Measurements from ENCODE around the gene MLLT6.

Gene MLLT6

GRCh38 chr17:38704606-38705522, at the start of gene MLLT6:
Gene MLLT6, plus strand, starts transcription at chr17:38705273. Its CDS starts 360 bp downstream, at chr17:38705633.
- FAIRE-seq: no peak

GRCh38 chr17:38656959-38657823, 47.9 kb upstream of the MLLT6 start:
- no peak for FAIRE-seq

- FAIRE-seq: no peak
Measured at GRCh38 chr17:38657824-38658740, 47.0 kb upstream of the MLLT6 start.

- FAIRE-seq: no peak
Measured at GRCh38 chr17:38658741-38659345, 46.2 kb upstream of the MLLT6 start.

- no peak for FAIRE-seq
Measured at GRCh38 chr17:38659415-38659814, 45.7 kb upstream of the MLLT6 start.

GRCh38 chr17:38660097-38661025, 44.7 kb upstream of the MLLT6 start:
- no peak for FAIRE-seq

- FAIRE-seq: no peak
Measured at GRCh38 chr17:38663125-38663751, 41.8 kb upstream of the MLLT6 start.

- no peak for FAIRE-seq
Measured at GRCh38 chr17:38663964-38664644, 41.0 kb upstream of the MLLT6 start.

- no peak for FAIRE-seq
Measured at GRCh38 chr17:38667099-38667786, 37.8 kb upstream of the MLLT6 start.

- no peak for FAIRE-seq
Measured at GRCh38 chr17:38667787-38668122, 37.3 kb upstream of the MLLT6 start.

- FAIRE-seq: no peak
Measured at GRCh38 chr17:38669520-38669919, 35.6 kb upstream of the MLLT6 start.

- no peak for FAIRE-seq
Measured at GRCh38 chr17:38671939-38672720, 32.9 kb upstream of the MLLT6 start.

GRCh38 chr17:38672788-38673706, 32.0 kb upstream of the MLLT6 start:
- FAIRE-seq: no peak

GRCh38 chr17:38673707-38674013, 31.4 kb upstream of the MLLT6 start:
- FAIRE-seq: no peak

- FAIRE-seq: no peak
Measured at GRCh38 chr17:38674014-38674748, 30.9 kb upstream of the MLLT6 start.

- no peak for FAIRE-seq
Measured at GRCh38 chr17:38674749-38675615, 30.1 kb upstream of the MLLT6 start, which contains the start of gene EPOP. Gene EPOP, minus strand, starts transcription at chr17:38674957. Its CDS starts 462 bp downstream, at chr17:38674495.
